Loucy (cell line): ENCODE data around the gene ADAMTS14.

Source experiments
- CTCF ChIP-seq: fragments of 200-600 bp; sonication (generic); conservative IDR thresholded peaks from 2 replicates; pipeline ENCODE4 v1.5.1; 2014; ENCODE audit warnings: mild to moderate bottlenecking, antibody characterized with exemption, low read length
- EZH2phosphoT487 ChIP-seq: fragments of 200-600 bp; IDR thresholded peaks from 2 replicates; pipeline ENCODE4 v1.6.1; 2018; ENCODE audit warnings: antibody characterized with exemption, mild to moderate bottlenecking, moderate library complexity, borderline replicate concordance

DNA sequence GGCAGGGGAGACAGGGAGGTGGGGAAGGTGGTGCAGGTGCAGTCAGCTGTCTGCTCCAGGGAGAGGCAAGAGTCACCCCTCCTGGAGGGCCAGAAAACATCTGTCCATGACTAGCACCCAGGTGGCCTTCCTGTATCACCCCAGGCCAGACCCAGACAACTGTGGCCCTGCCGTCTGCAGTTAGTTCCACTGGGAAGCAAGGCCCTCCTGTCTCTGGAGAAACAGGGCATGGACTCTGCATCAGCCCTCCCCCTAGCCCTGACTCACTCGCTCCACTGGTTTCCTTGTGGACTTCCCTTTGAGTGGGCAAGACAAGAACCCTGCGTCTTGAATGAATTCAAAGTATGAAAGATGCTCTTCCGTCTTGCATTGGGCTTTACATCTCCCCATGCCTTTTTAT, 100.3 kb downstream of the ADAMTS14 start:
- TF ChIP-seq CTCF (no peak), EZH2phosphoT487 (no peak)
